K562 (cell line): Measurements from ENCODE around the gene SCN1B. TPM values are rescaled to one million over a fixed set of nuclear protein-coding genes. Genes with fewer than 3 reads are reported as not detected.

Experiments
- ATAC-seq: fragments of 200-7000 bp; cut with Tn5 transposase; 3 replicates; pipeline ENCODE4 v1.9.1; 2020; ENCODE audit warnings: moderate library complexity
- BruUV-seq: library from RNA; stranded (reverse); fragments of 400-500 nt; replicated peaks from 2 replicates; lab custom pipeline; 2021; lab: Mats Ljungman, UMichigan
- CTCF ChIA-PET: fragments of 300-600 bp; formaldehyde crosslinking; extraction: SDS; loops from one replicate; lab custom pipeline; 2021; ENCODE audit warnings: low intra/inter-chr PET ratio; lab: Yijun Ruan, JAX
- POLR2A ChIA-PET: fragments of 300-600, 350-650 bp; sonication (Branson Sonifier 250); formaldehyde crosslinking; extraction: SDS; loops from one replicate; lab custom pipeline; 2021; ENCODE audit warnings: antibody characterized with exemption, inconsistent platforms; lab: Yijun Ruan, JAX
- DNase-seq, 4 experiments: peaks; one replicate each; pipeline versions ENCODE4 v3.0.0 to v3.0.0-alpha.2; 2011 to 2018; ENCODE audit warnings: low spot score in 3 of 4, mixed read lengths in 3 of 4; ENCODE audit errors: extremely low read depth in 1 of 4
- FAIRE-seq: peaks from 2 replicates; lab custom pipeline; 2011; peaks lifted over from hg19 to GRCh38; lab: Jason Lieb, UNC
- H2AFZ ChIP-seq: 2 replicates; pipeline ENCODE4 v1.6.0; 2011; ENCODE audit warnings: low read depth, low read length, control low read depth, inconsistent platforms
- H3K27ac ChIP-seq: fragments of 200-600 bp; 3 replicates; pipeline ENCODE4 v1.8.0; 2011; ENCODE audit warnings: low read depth, mild to moderate bottlenecking, control low read depth, inconsistent platforms, low read length, moderate library complexity, mixed read lengths; ENCODE audit errors: extremely low read depth
- H3K27me3 ChIP-seq, 2 experiments: fragments of 300-600 bp in 1 of 2; 2 replicates in 1 of 2; 3 replicates in 1 of 2; pipeline versions ENCODE4 v1.6.0 to v1.8.0; 2011; ENCODE audit warnings: inconsistent platforms in 2 of 2, low read length in 2 of 2, mild to moderate bottlenecking in 1 of 2, mixed read lengths in 1 of 2, moderate library complexity in 1 of 2; ENCODE audit not compliant: control insufficient read depth in 2 of 2, insufficient read depth in 2 of 2
- H3K36me3 ChIP-seq: fragments of 300-600 bp; 3 replicates; pipeline ENCODE4 v1.8.0; 2011; ENCODE audit warnings: mild to moderate bottlenecking, low read length, inconsistent platforms; ENCODE audit not compliant: control insufficient read depth, insufficient read depth
- H3K4me1 ChIP-seq, 2 experiments: fragments of 200-600 bp in 1 of 2; replicated peaks in 1 of 2; 2 replicates in 1 of 2; 3 replicates in 1 of 2; pipeline versions ENCODE4 v1.5.1 to v1.8.0; 2011; ENCODE audit warnings: inconsistent platforms in 2 of 2, low read length in 2 of 2, mild to moderate bottlenecking in 1 of 2, mixed read lengths in 1 of 2, moderate library complexity in 1 of 2; ENCODE audit not compliant: control insufficient read depth in 2 of 2, insufficient read depth in 2 of 2
- H3K4me2 ChIP-seq: 2 replicates; pipeline ENCODE4 v1.6.1; 2011; ENCODE audit warnings: low read length, control low read depth, inconsistent platforms, mixed read lengths; ENCODE audit not compliant: insufficient read depth
- H3K4me3 ChIP-seq: fragments of 200-600 bp; sonication (generic), shearing (Covaris generic); 2 replicates; pipeline ENCODE4 v1.5.1; 2016; ENCODE audit warnings: control low read depth, inconsistent platforms
- H3K79me2 ChIP-seq: fragments of 200-600 bp; 3 replicates; pipeline ENCODE4 v1.8.0; 2011; ENCODE audit warnings: low read length, inconsistent platforms; ENCODE audit not compliant: control insufficient read depth, insufficient read depth
- H3K9ac ChIP-seq, 2 experiments: 2 replicates each; pipeline versions ENCODE4 v1.6.0 to v1.6.1; 2011; ENCODE audit warnings: low read depth in 2 of 2, low read length in 2 of 2, control low read depth in 1 of 2, inconsistent platforms in 1 of 2, mild to moderate bottlenecking in 1 of 2, mixed read lengths in 1 of 2; ENCODE audit not compliant: insufficient read depth in 1 of 2
- H3K9me1 ChIP-seq: one replicate; pipeline ENCODE4 v1.6.0; 2011; ENCODE audit warnings: inconsistent platforms, mild to moderate bottlenecking, low read length, moderate library complexity; ENCODE audit not compliant: control insufficient read depth, insufficient read depth
- H3K9me3 ChIP-seq: replicated peaks from 2 replicates; pipeline ENCODE4 v1.5.1; 2011; ENCODE audit warnings: low read depth, low read length, inconsistent platforms; ENCODE audit not compliant: control insufficient read depth, insufficient read depth
- H4K20me1 ChIP-seq: replicated peaks from 2 replicates; pipeline ENCODE4 v1.6.1; 2011; ENCODE audit warnings: low read length, inconsistent platforms, mixed read lengths; ENCODE audit not compliant: control insufficient read depth, insufficient read depth
- CBX5 ChIP-seq: IDR thresholded peaks from 2 replicates; pipeline ENCODE4 v1.6.1; 2014; ENCODE audit warnings: low read depth, borderline replicate concordance
- CREB5 ChIP-seq: fragments of 250-450 bp; sonication (Bioruptor Pico); IDR thresholded peaks from 2 replicates; pipeline ENCODE4 v1.5.0; 2020; ENCODE audit warnings: mild to moderate bottlenecking
- GABPA ChIP-seq: fragments of 200-800 bp; sonication (Bioruptor generic); conservative IDR thresholded peaks from 2 replicates; pipeline ENCODE4 v1.6.1; 2016; ENCODE audit warnings: low read depth, missing genetic modification characterization, missing compliant biosample characterization
- HBP1 ChIP-seq: fragments of 450-650 bp; formaldehyde crosslinking; IDR thresholded peaks from 2 replicates; pipeline ENCODE4 v1.4.0; 2022; ENCODE audit warnings: missing genetic modification characterization
- KAT8 ChIP-seq: fragments of 450-650 bp; IDR thresholded peaks from 2 replicates; pipeline ENCODE4 v1.6.1; 2016; ENCODE audit warnings: low read depth, mild to moderate bottlenecking
- KDM2B ChIP-seq: fragments of 250-450 bp; sonication (Bioruptor Pico); IDR thresholded peaks from 2 replicates; pipeline ENCODE4 v1.8.0; 2021; ENCODE audit warnings: mild to moderate bottlenecking, moderate library complexity
- MCM3 ChIP-seq: fragments of 450-650 bp; IDR thresholded peaks from 2 replicates; pipeline ENCODE4 v1.6.1; 2016
- MTA3 ChIP-seq: fragments of 450-650 bp; formaldehyde crosslinking; IDR thresholded peaks from 2 replicates; pipeline ENCODE4 v1.6.1; 2017; ENCODE audit warnings: mild to moderate bottlenecking, borderline replicate concordance
- PCBP1 ChIP-seq: fragments of 200-400 bp; formaldehyde crosslinking; IDR thresholded peaks from 2 replicates; pipeline ENCODE4 v1.6.1; 2018; ENCODE audit warnings: mild to moderate bottlenecking, low read depth, low read length; ENCODE audit not compliant: poor library complexity, severe bottlenecking
- PHF20 ChIP-seq: fragments of 450-650 bp; IDR thresholded peaks from 2 replicates; pipeline ENCODE4 v1.6.1; 2018; ENCODE audit not compliant: partially characterized antibody
- POLR2G ChIP-seq: fragments of 200-400 bp; formaldehyde crosslinking; IDR thresholded peaks from 2 replicates; pipeline ENCODE4 v1.6.1; 2017; ENCODE audit warnings: low read depth, mild to moderate bottlenecking, antibody characterized with exemption, low read length, moderate library complexity
- STAG1 ChIP-seq: sonication (generic); formaldehyde crosslinking; IDR thresholded peaks from 2 replicates; pipeline ENCODE4 v1.5.0; 2020; ENCODE audit warnings: missing genetic modification reagents, borderline replicate concordance
- STAT6 ChIP-seq: sonication (generic); formaldehyde crosslinking; IDR thresholded peaks from 2 replicates; pipeline ENCODE4 v1.8.1; 2023; ENCODE audit warnings: mild to moderate bottlenecking, missing genetic modification reagents
- ZKSCAN1 ChIP-seq: fragments of 150-350 bp; IDR thresholded peaks from 2 replicates; pipeline ENCODE4 v1.6.1; 2016; ENCODE audit warnings: low read depth, low read length
- ZNF280B ChIP-seq: fragments of 250-450 bp; sonication (Bioruptor Pico); IDR thresholded peaks from 2 replicates; pipeline ENCODE4 v1.5.1; 2021; ENCODE audit warnings: mild to moderate bottlenecking
- WGBS: fragments of 100-300 bp; shearing (Covaris generic); methylation state at CpG from one replicate; pipeline ENCODE4 v1.1.6; 2016; ENCODE audit warnings: low coverage, mixed read lengths; ENCODE audit not compliant: insufficient coverage; ENCODE audit errors: missing lambda C conversion rate; 5-methylcytosine and 5-hydroxymethylcytosine counted together
- in situ Hi-C: fragments of 300-500 bp; cut with MboI; formaldehyde crosslinking; loops from 4 replicates; pipeline ENCODE4 v1.15.0; 2018; ENCODE audit warnings: inconsistent platforms, mixed read lengths
- intact Hi-C: fragments of 100-400 bp; cut with micrococcal nuclease; formaldehyde crosslinking; loops from 2 replicates; pipeline ENCODE4 v1.14.2; 2022
- polyA plus RNA-seq, 8 experiments: library from polyadenylated mRNA; depleted of rRNA in 4 of 8; stranded (reverse) in 5 of 8; unstranded in 3 of 8; fragments of >200 nt; fragmentation: Nextera tagmentation in 2 of 8; fragmentation: Illumina TruSeq in 1 of 8; extraction: Ambion mirVana in 2 of 8; extraction: Trizol in 1 of 8; gene quantifications; 2 replicates each; pipeline versions ENCODE4 v1.2.1 to v1.2.3, GENCODE V29; 2011 to 2014; ENCODE audit warnings: inconsistent platforms in 1 of 8, missing spikeins in 1 of 8
- total RNA-seq, 7 experiments: library from RNA; depleted of rRNA in 6 of 7; stranded (reverse); fragments of >200 nt in 6 of 7; fragmentation: Illumina TruSeq in 2 of 7; extraction: Trizol in 2 of 7; gene quantifications; 2 replicates each; pipeline versions ENCODE4 v1.2.1 to v1.2.3, GENCODE V29; 2011 to 2021; ENCODE audit warnings: low replicate concordance in 1 of 7

Gene SCN1B
- total and polyA plus RNA-seq, 9 of the 15 experiments (the other 6 are each of a cell fraction or from before 2014, with no cell fraction given) = 0.03 to 2.5 (median 0.91) TPM

- Histone ChIP-seq H3K27me3 (no peaks in the 10 kb centered on the region), H3K79me2 (no peaks in the 10 kb centered on the region), H4K20me1 (no peaks in the 10 kb centered on the region), H3K36me3 (peaks cover 92% of the 10 kb centered on the region), H3K4me3 (no peak overlapping the region), H3K9me1 (no peaks in the 10 kb centered on the region), H3K27ac (no peak overlapping the region), H3K9me3 (no peaks in the 10 kb centered on the region), H3K4me1 (peaks cover 0 to 5% of the 10 kb centered on the region in 2 experiments; a peak in 1 of 5 replicates), H3K9ac (no peak overlapping the region), H2AFZ (no peak overlapping the region), H3K4me2 (no peak overlapping the region)
- ChIA-PET POLR2A (no interaction called here), CTCF (no interaction called here)
- in situ Hi-C loops (no loop called here), intact Hi-C loops (no loop called here)
- 0 out of 2 replicates have a peak, but pooled peaks have one; percentile 16 for TF ChIP-seq POLR2G
- peak; percentile 48 for TF ChIP-seq PCBP1
- no peak for TF ChIP-seq MTA3
- TF ChIP-seq CREB5 = no peak
- TF ChIP-seq STAT6 (CRISPR knock-in tag) = no peak
- no peak for TF ChIP-seq GABPA (tag)
- no peak for TF ChIP-seq MCM3
- no peak for TF ChIP-seq KAT8
- TF ChIP-seq ZKSCAN1 = no peak
- TF ChIP-seq KDM2B = no peak
- no peak for TF ChIP-seq HBP1
- no peak for TF ChIP-seq CBX5
- TF ChIP-seq ZNF280B (CRISPR knock-in tag) = no peak
- no peak for TF ChIP-seq STAG1 (CRISPR knock-in tag)
- TF ChIP-seq PHF20 = no peak
- no peak for ATAC-seq
- BruUV-seq = no TSS peak
- no peak for DNase-seq
- FAIRE-seq = no peak
- WGBS = 92% methylated on average over 5 of the region's 14 CpGs
Observed at GRCh38 chr19:35022460-35022859, 7.8 kb upstream of the SCN1B start.
